GM12878 (cell line): Measurements from ENCODE around the gene DLG4. TPM values are rescaled to one million over a fixed set of nuclear protein-coding genes. Genes with fewer than 3 reads are reported as not detected.

Experiments
- CBX5 ChIP-seq: sonication (generic); IDR thresholded peaks from 2 replicates; pipeline ENCODE4 v1.6.1; 2016; ENCODE audit warnings: low read depth, moderate library complexity, mild to moderate bottlenecking, inconsistent platforms
- E4F1 ChIP-seq: fragments of 450-650 bp; IDR thresholded peaks from 2 replicates; pipeline ENCODE4 v1.6.1; 2018; ENCODE audit warnings: borderline replicate concordance, mild to moderate bottlenecking; ENCODE audit not compliant: partially characterized antibody
- EP300 ChIP-seq, 2 experiments: fragments of 150-350 bp in 1 of 2; IDR thresholded peaks; 2 replicates each; pipeline ENCODE4 v1.6.1; 2011 to 2012; ENCODE audit warnings: low read depth in 2 of 2, low read length in 2 of 2, borderline replicate concordance in 1 of 2, improper control_type of control experiment in 1 of 2, inconsistent platforms in 1 of 2; ENCODE audit not compliant: control insufficient read depth in 1 of 2
- HCFC1 ChIP-seq: fragments of 150-350 bp; IDR thresholded peaks from 2 replicates; pipeline ENCODE4 v1.6.1; 2014; ENCODE audit warnings: low read length
- HDGF ChIP-seq: fragments of 450-650 bp; IDR thresholded peaks from 2 replicates; pipeline ENCODE4 v1.6.1; 2016; ENCODE audit warnings: antibody characterized with exemption
- IKZF2 ChIP-seq, 2 experiments: fragments of 450-650 bp; IDR thresholded peaks; 2 replicates each; pipeline ENCODE4 v1.6.1; 2017; ENCODE audit warnings: mild to moderate bottlenecking in 2 of 2, moderate library complexity in 2 of 2
- IRF5 ChIP-seq: fragments of 450-650 bp; IDR thresholded peaks from 2 replicates; pipeline ENCODE4 v1.6.1; 2017; ENCODE audit warnings: borderline replicate concordance
- MYB ChIP-seq: fragments of 150-350 bp; IDR thresholded peaks from 2 replicates; pipeline ENCODE4 v1.6.1; 2014; ENCODE audit warnings: mild to moderate bottlenecking, low read depth, low read length, borderline replicate concordance
- MYC ChIP-seq: IDR thresholded peaks from 2 replicates; pipeline ENCODE4 v1.6.1; 2011; ENCODE audit warnings: mild to moderate bottlenecking, low read length, moderate library complexity, inconsistent platforms; ENCODE audit not compliant: insufficient read depth, insufficient replicate concordance, insufficient read length, severe bottlenecking
- NFYA ChIP-seq: IDR thresholded peaks from 2 replicates; pipeline ENCODE4 v1.6.1; 2011; ENCODE audit warnings: low read depth, mild to moderate bottlenecking, low read length, improper control_type of control experiment, borderline replicate concordance
- RELA ChIP-seq: fragments of 450-650 bp; IDR thresholded peaks from 2 replicates; pipeline ENCODE4 v1.8.0; 2014; ENCODE audit warnings: borderline replicate concordance; ENCODE audit not compliant: partially characterized antibody
- REST ChIP-seq: IDR thresholded peaks from 2 replicates; pipeline ENCODE4 v1.6.1; 2012; ENCODE audit warnings: mild to moderate bottlenecking, low read depth, low read length
- SMAD5 ChIP-seq: IDR thresholded peaks from 2 replicates; pipeline ENCODE4 v1.6.1; 2016; ENCODE audit warnings: antibody characterized with exemption, low read depth
- SREBF2 ChIP-seq: IDR thresholded peaks from 2 replicates; pipeline ENCODE4 v1.6.1; 2012; ENCODE audit warnings: mild to moderate bottlenecking, low read length
- TCF7 ChIP-seq: IDR thresholded peaks from 2 replicates; pipeline ENCODE4 v1.6.1; 2014; ENCODE audit warnings: antibody characterized with exemption, borderline replicate concordance
- ZNF207 ChIP-seq: fragments of 450-650 bp; IDR thresholded peaks from 2 replicates; pipeline ENCODE4 v1.6.1; 2014; ENCODE audit warnings: antibody characterized with exemption, mild to moderate bottlenecking, borderline replicate concordance
- polyA plus RNA-seq, 11 experiments: library from polyadenylated mRNA; depleted of rRNA in 4 of 11; unstranded in 6 of 11; stranded (reverse) in 5 of 11; fragments of >200 nt; fragmentation: Nextera tagmentation in 4 of 11; fragmentation: Illumina TruSeq in 1 of 11; extraction: Ambion mirVana in 4 of 11; extraction: Trizol in 1 of 11; gene quantifications; 1 replicate in 1 of 11; 2 replicates in 10 of 11; pipeline versions ENCODE4 v1.2.1 to v1.2.3, GENCODE V29; 2011 to 2016; ENCODE audit warnings: inconsistent platforms in 2 of 11, missing spikeins in 2 of 11, low read depth in 1 of 11
- total RNA-seq, 4 experiments: library from RNA; depleted of rRNA in 3 of 4; stranded (reverse); fragments of >200 nt in 3 of 4; fragmentation: Illumina TruSeq in 1 of 4; extraction: Trizol in 1 of 4; gene quantifications; 2 replicates each; pipeline versions ENCODE4 v1.2.1 to v1.2.3, GENCODE V29; 2013 to 2021
- TF ChIP-seq, protein P1 (sequence below): IDR thresholded peaks from 2 replicates; pipeline ENCODE4 v1.6.1; 2011; ENCODE audit warnings: low read depth, low read length, improper control_type of control experiment, borderline replicate concordance
- TF ChIP-seq, protein P2 (sequence below): fragments of 150-350 bp; IDR thresholded peaks from 2 replicates; pipeline ENCODE4 v1.6.1; 2014; ENCODE audit warnings: mild to moderate bottlenecking, low read depth, low read length

The DLG4 gene
- total and polyA plus RNA-seq, 10 of the 15 experiments (the other 5 are each of a cell fraction or from before 2014, with no cell fraction given), result 0.07 to 4.1 (median 1.3) TPM

DNA sequence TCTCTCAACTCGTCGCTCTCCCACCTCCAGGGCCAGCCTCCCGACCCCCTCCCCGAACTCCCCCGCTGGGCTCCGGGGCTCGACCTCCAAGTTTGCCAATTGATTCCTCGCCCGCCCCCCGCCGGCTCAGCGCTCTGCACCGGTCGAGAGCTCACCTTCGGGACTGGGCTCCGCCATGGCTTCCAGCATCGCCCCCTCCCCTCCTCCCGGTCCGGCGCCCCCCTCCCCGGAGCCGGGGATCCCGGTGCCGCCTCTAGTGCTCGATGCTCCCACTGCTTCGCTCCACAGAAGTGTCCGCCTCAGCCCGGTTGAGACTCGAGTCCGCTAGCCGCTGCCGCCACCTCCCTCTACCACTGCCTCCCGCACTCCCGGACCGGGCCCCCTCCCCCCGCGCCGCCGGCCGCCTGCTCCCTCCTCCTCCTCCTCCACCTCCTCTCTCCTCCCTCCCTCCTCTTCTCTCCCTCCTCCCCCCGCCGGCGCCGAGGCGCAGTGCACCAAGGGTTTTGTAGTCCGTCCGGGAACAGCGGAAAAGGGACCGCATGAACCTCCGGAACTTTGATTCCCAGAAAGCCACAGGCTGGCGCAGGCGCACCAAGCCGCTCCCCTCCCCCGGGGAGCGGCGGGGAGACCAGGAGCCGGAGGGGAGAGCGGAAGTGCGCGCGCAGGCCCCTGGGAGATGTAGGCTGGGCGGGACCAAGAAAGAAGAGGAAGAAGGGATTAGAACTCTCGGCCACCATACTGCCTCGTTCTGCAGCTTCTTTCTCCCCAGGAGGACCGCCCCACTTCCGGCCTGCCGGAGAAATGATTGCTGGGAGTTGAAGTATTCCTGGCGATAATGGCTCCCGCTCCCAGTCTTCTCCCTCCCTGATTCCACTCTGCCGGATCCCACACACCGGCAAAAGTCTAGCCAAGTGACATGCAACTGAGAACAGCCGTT lies 19.7 kb upstream of the DLG4 start, which contains the start of gene PHF23 (continued):
- TF ChIP-seq EP300 (IDR thresholded peaks at IDR 0.05; ENCODE audit: borderline replicate concordance in 1 of 2, control insufficient read depth in 1 of 2, low read depth in 2 of 2, low read length in 2 of 2) (peak in 1 of 2 experiments; percentile 14; a peak in 1 of 4 replicates), MYB (peak; percentile 40; the same call in 1 of the 2 replicates), CBX5 (no peak), E4F1 (peak; percentile 82), SREBF2 (no peak), IKZF2 (IDR thresholded peaks at IDR 0.05) (peak; percentile 83 to 87), HCFC1 (peak; percentile 95), SMAD5 (no peak), HDGF (peak; percentile 87; the same call in 1 of the 2 replicates), MYC (no peak), RELA (peak; percentile 71), IRF5 (no peak), REST (no peak), NFYA (no peak), ZNF207 (peak; percentile 91; the same call in 1 of the 2 replicates), TCF7 (no peak)
- TF ChIP-seq, protein P1, sequence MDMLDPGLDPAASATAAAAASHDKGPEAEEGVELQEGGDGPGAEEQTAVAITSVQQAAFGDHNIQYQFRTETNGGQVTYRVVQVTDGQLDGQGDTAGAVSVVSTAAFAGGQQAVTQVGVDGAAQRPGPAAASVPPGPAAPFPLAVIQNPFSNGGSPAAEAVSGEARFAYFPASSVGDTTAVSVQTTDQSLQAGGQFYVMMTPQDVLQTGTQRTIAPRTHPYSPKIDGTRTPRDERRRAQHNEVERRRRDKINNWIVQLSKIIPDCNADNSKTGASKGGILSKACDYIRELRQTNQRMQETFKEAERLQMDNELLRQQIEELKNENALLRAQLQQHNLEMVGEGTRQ, result no peak
- TF ChIP-seq, protein P2, sequence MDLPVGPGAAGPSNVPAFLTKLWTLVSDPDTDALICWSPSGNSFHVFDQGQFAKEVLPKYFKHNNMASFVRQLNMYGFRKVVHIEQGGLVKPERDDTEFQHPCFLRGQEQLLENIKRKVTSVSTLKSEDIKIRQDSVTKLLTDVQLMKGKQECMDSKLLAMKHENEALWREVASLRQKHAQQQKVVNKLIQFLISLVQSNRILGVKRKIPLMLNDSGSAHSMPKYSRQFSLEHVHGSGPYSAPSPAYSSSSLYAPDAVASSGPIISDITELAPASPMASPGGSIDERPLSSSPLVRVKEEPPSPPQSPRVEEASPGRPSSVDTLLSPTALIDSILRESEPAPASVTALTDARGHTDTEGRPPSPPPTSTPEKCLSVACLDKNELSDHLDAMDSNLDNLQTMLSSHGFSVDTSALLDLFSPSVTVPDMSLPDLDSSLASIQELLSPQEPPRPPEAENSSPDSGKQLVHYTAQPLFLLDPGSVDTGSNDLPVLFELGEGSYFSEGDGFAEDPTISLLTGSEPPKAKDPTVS, result no peak
